HG02943 (cell line): ENCODE measurements around the gene SLC10A7.

ENCODE experiments used
- ATAC-seq: cut with Tn5 transposase; IDR thresholded peaks from one replicate; pipeline ENCODE4 v1.9.1; 2021; ENCODE audit warnings: mild to moderate bottlenecking, low read depth, moderate library complexity; ENCODE audit not compliant: unreplicated experiment

Gene SLC10A7

DNA sequence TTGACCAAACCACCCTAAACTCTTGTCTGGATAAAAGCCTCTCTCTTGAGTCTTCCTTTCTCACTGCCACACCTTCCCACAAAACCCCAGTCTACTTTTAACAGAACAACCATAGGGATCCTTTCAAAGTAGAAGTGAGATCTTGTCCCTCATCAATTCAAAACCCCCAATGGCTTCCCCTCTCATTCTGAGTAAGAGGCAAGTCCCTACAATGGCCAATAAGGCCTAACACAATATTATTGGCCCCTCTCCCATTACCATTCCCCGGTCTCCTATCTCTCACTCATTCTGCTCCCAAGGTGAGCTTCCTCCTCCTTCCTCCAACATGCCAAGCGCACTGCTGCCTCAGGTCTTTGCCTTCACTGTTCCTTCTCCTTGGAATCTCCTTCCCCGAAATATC, 250.3 kb downstream of the SLC10A7 start:
- no peak for ATAC-seq

DNA sequence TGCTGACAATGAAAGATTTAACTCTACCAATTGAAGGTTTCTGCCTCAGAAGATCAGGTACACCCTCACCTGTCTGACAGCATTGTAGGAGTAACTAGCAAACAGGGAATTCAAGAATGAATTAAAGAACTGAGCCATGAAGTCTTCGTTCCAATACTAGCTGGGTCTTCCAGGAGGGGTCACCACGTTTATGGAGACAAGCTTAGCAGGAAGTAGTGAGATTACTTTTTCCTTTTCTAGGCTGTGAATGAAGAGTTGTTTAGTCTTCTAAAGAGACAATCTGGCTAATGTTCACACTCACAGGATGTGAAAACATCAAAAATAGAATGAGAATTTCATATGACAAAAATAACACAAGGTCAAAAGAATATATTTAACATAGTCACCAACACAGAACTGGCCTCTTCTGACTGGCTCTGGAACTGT, 252.5 kb downstream of the SLC10A7 start:
- ATAC-seq = peak; percentile 55

DNA sequence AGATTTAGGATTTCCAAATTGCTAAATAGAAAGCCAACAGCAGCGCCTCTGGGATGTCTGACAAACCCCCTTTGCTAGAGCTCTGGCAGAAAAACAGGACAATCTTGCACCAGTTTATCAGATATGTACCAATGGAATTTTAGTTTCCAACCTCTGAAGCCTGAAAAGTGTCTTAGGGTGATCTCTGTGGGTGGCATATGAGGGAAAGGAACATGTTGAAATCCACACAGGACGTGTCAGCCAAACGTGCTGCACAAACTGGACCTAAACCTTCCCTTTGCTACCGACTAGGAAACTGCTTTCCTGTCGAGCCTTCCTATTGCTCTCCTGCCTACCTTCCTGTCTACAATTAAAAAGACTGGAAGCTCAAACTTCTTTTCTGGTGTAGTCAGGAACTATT, 253.9 kb downstream of the SLC10A7 start:
- no peak for ATAC-seq

DNA sequence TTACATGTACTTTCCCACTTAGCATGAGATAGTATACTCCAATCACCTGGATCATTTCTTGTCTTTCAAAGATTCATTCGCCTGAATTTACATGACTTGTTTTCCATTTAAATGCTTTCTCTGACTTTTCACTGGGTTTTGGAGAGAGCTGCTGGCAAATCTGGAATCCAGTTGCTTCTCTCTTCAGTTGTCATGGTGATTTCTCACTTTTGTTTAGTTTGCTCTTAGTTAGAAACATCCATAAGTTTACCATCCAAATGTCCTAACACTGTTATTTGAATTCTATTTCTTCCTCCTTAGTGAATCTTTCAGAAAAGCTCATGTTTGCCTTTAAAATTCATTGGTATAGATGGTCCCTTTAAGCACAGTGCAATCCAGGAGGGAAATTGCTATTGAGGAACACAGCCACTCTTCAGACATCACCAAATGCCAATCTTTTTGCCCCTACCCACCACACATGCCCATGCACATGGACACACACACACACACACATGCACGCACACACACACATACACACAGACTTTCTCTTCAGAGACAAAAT, 255.7 kb downstream of the SLC10A7 start:
- ATAC-seq = no peak

GRCh38 chr4:146263793-146264192, 257.9 kb downstream of the SLC10A7 start:
- ATAC-seq = no peak

DNA sequence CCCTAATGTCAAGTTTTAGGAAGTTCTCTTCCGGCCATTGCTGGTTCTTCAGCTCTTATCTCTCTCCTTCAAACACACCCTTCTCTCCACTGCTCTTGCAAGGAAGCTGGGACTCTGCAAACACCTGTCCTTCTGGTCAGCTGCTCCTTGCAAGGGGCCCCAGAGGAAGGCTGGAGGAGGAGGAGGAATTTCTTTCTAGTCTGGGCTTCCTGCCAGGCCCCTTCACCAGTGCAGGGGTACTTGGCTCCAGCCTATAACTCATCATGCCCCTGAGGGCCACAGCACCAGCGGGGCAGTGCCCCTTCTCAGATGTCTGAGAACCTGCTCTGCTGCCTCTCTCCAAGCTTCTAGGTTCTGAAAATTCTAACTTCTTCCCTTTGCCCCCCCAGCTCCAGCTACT, 260.7 kb downstream of the SLC10A7 start:
- ATAC-seq = no peak

DNA sequence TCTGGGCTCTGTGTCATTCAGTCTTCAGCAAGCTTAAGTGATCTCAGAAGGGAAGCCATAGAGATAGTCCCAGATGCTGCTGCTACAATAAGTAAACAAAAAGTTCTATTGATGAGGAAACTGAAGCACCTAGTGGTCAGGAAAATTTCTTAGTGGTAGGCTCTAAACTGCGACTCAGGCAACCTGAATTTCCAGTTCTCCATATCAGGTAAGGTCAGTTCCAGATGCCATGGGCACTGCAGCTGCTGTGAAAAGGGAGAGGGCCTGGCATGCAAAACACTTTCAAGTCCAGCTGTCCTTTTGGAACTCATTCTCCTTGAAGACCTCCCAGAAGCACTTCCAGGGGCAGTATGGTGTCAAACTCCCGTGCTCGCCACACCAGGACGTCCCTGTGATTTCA, 261.2 kb downstream of the SLC10A7 start:
- ATAC-seq = no peak

GRCh38 chr4:146257511-146257910, 264.2 kb downstream of the SLC10A7 start:
- ATAC-seq = no peak

GRCh38 chr4:146256328-146256727, 265.4 kb downstream of the SLC10A7 start:
- ATAC-seq = no peak

- ATAC-seq = no peak
Observed at GRCh38 chr4:146255874-146256273, 265.9 kb downstream of the SLC10A7 start.

- ATAC-seq = no peak
Observed at GRCh38 chr4:146255463-146255862, 266.3 kb downstream of the SLC10A7 start.

GRCh38 chr4:146252969-146253611, 268.6 kb downstream of the SLC10A7 start:
- no peak for ATAC-seq

DNA sequence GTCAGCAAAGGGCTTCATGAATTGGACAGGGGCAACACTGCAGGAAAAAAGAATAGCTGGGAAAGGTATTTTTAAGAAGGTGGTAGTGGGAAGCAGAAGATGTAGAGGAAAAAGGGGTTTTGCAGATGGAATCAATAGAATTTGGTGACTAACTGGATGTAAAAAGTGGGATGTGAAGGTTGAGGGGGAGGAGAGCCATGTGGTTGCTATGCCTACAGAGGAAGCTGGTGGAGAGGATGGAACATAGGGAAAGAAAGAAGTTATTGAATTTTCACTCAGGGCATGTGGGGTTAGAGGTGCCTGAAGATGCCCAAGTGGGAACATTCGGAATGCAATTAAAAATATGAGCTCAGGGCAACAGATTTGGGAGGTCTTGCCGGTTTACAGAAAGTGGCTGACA, 274.4 kb downstream of the SLC10A7 start:
- ATAC-seq = no peak

DNA sequence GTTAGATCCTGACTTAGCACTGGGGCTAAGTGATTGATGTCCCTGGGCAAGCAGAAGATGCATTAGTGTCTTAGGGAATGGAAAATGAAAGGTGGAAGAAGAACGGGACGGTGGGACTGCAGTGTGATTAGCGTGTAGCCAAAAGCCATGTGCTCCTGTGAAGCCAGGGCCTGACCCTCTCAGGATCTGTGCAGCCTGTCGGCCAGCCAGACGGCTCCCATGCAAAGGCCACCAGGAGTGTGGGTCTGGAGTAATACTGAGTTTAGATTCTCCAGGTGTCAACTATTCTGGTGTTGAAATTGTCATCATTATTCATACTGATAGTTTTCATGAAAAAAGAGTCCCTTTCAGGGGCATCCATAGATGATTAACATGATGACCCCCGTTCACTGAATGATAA, 275.4 kb downstream of the SLC10A7 start:
- no peak for ATAC-seq

DNA sequence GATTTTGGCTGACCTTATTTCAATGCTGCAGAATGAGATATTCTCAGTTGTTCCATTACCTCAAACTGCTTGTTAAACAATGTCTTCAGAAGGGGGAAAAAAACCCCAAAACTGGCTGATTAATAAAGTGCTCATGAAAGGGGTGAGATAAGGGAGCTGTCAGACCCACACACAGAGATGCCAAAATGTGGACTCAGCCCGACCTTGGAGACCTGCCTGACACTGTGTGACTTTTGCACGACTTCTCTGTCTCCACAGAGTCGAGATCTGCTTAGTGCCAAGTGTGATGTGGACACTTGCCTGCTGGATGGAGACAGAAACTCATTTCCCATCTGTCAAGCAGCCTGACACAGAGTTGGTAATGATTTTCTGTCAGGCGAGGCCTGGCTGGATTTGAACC, 275.9 kb downstream of the SLC10A7 start:
- no peak for ATAC-seq

GRCh38 chr4:146245246-146245645, 276.5 kb downstream of the SLC10A7 start:
- ATAC-seq = no peak

- ATAC-seq = no peak
Observed at GRCh38 chr4:146244496-146244895, 277.2 kb downstream of the SLC10A7 start.

GRCh38 chr4:146243883-146244277, 277.9 kb downstream of the SLC10A7 start:
- no peak for ATAC-seq

- ATAC-seq = no peak
Observed at GRCh38 chr4:146243141-146243882, 278.4 kb downstream of the SLC10A7 start.

GRCh38 chr4:146238107-146238506, 283.6 kb downstream of the SLC10A7 start:
- no peak for ATAC-seq

- no peak for ATAC-seq
Observed at GRCh38 chr4:146237092-146237491, 284.6 kb downstream of the SLC10A7 start.

GRCh38 chr4:146236216-146236615, 285.5 kb downstream of the SLC10A7 start:
- ATAC-seq = no peak
